K562 (cell line): ENCODE results near the gene OR8G5. TPM values are rescaled to one million over a fixed set of nuclear protein-coding genes. Genes with fewer than 3 reads are reported as not detected.
A peak's percentile ranks its signal among the peaks of the same experiment; 100 is the strongest.

Source experiments
- ATAC-seq: fragments of 200-7000 bp; cut with Tn5 transposase; 3 replicates; pipeline ENCODE4 v1.9.1; 2020; ENCODE audit warnings: moderate library complexity
- BruUV-seq: library from RNA; stranded (reverse); fragments of 400-500 nt; replicated peaks from 2 replicates; lab custom pipeline; 2021; lab: Mats Ljungman, UMichigan
- CTCF ChIA-PET: fragments of 300-600 bp; formaldehyde crosslinking; extraction: SDS; loops from one replicate; lab custom pipeline; 2021; ENCODE audit warnings: low intra/inter-chr PET ratio; lab: Yijun Ruan, JAX
- POLR2A ChIA-PET: fragments of 300-600, 350-650 bp; sonication (Branson Sonifier 250); formaldehyde crosslinking; extraction: SDS; loops from one replicate; lab custom pipeline; 2021; ENCODE audit warnings: antibody characterized with exemption, inconsistent platforms; lab: Yijun Ruan, JAX
- DNase-seq, 4 experiments: peaks; one replicate each; pipeline versions ENCODE4 v3.0.0 to v3.0.0-alpha.2; 2011 to 2018; ENCODE audit warnings: low spot score in 3 of 4, mixed read lengths in 3 of 4; ENCODE audit errors: extremely low read depth in 1 of 4
- FAIRE-seq: peaks from 2 replicates; lab custom pipeline; 2011; peaks lifted over from hg19 to GRCh38; lab: Jason Lieb, UNC
- H2AFZ ChIP-seq: 2 replicates; pipeline ENCODE4 v1.6.0; 2011; ENCODE audit warnings: low read depth, low read length, control low read depth, inconsistent platforms
- H3K27ac ChIP-seq: fragments of 200-600 bp; 3 replicates; pipeline ENCODE4 v1.8.0; 2011; ENCODE audit warnings: low read depth, mild to moderate bottlenecking, control low read depth, inconsistent platforms, low read length, moderate library complexity, mixed read lengths; ENCODE audit errors: extremely low read depth
- H3K27me3 ChIP-seq, 2 experiments: fragments of 300-600 bp in 1 of 2; 2 replicates in 1 of 2; 3 replicates in 1 of 2; pipeline versions ENCODE4 v1.6.0 to v1.8.0; 2011; ENCODE audit warnings: inconsistent platforms in 2 of 2, low read length in 2 of 2, mild to moderate bottlenecking in 1 of 2, mixed read lengths in 1 of 2, moderate library complexity in 1 of 2; ENCODE audit not compliant: control insufficient read depth in 2 of 2, insufficient read depth in 2 of 2
- H3K36me3 ChIP-seq: fragments of 300-600 bp; 3 replicates; pipeline ENCODE4 v1.8.0; 2011; ENCODE audit warnings: mild to moderate bottlenecking, low read length, inconsistent platforms; ENCODE audit not compliant: control insufficient read depth, insufficient read depth
- H3K4me1 ChIP-seq, 2 experiments: fragments of 200-600 bp in 1 of 2; replicated peaks in 1 of 2; 2 replicates in 1 of 2; 3 replicates in 1 of 2; pipeline versions ENCODE4 v1.5.1 to v1.8.0; 2011; ENCODE audit warnings: inconsistent platforms in 2 of 2, low read length in 2 of 2, mild to moderate bottlenecking in 1 of 2, mixed read lengths in 1 of 2, moderate library complexity in 1 of 2; ENCODE audit not compliant: control insufficient read depth in 2 of 2, insufficient read depth in 2 of 2
- H3K4me2 ChIP-seq: 2 replicates; pipeline ENCODE4 v1.6.1; 2011; ENCODE audit warnings: low read length, control low read depth, inconsistent platforms, mixed read lengths; ENCODE audit not compliant: insufficient read depth
- H3K4me3 ChIP-seq: fragments of 200-600 bp; sonication (generic), shearing (Covaris generic); 2 replicates; pipeline ENCODE4 v1.5.1; 2016; ENCODE audit warnings: control low read depth, inconsistent platforms
- H3K79me2 ChIP-seq: fragments of 200-600 bp; 3 replicates; pipeline ENCODE4 v1.8.0; 2011; ENCODE audit warnings: low read length, inconsistent platforms; ENCODE audit not compliant: control insufficient read depth, insufficient read depth
- H3K9ac ChIP-seq, 2 experiments: 2 replicates each; pipeline versions ENCODE4 v1.6.0 to v1.6.1; 2011; ENCODE audit warnings: low read depth in 2 of 2, low read length in 2 of 2, control low read depth in 1 of 2, inconsistent platforms in 1 of 2, mild to moderate bottlenecking in 1 of 2, mixed read lengths in 1 of 2; ENCODE audit not compliant: insufficient read depth in 1 of 2
- H3K9me1 ChIP-seq: one replicate; pipeline ENCODE4 v1.6.0; 2011; ENCODE audit warnings: inconsistent platforms, mild to moderate bottlenecking, low read length, moderate library complexity; ENCODE audit not compliant: control insufficient read depth, insufficient read depth
- H3K9me3 ChIP-seq: replicated peaks from 2 replicates; pipeline ENCODE4 v1.5.1; 2011; ENCODE audit warnings: low read depth, low read length, inconsistent platforms; ENCODE audit not compliant: control insufficient read depth, insufficient read depth
- H4K20me1 ChIP-seq: replicated peaks from 2 replicates; pipeline ENCODE4 v1.6.1; 2011; ENCODE audit warnings: low read length, inconsistent platforms, mixed read lengths; ENCODE audit not compliant: control insufficient read depth, insufficient read depth
- C11orf30 ChIP-seq: fragments of 450-650 bp; IDR thresholded peaks from 2 replicates; pipeline ENCODE4 v1.6.1; 2016; ENCODE audit warnings: low read depth, mild to moderate bottlenecking
- MAFF ChIP-seq: IDR thresholded peaks from 2 replicates; pipeline ENCODE4 v1.6.1; 2012; ENCODE audit warnings: low read length, improper control_type of control experiment
- MAFG ChIP-seq: fragments of 450-650 bp; conservative IDR thresholded peaks from 2 replicates; pipeline ENCODE4 v1.6.1; 2016; ENCODE audit warnings: missing genetic modification characterization, missing compliant biosample characterization
- MAFK ChIP-seq: IDR thresholded peaks from 2 replicates; pipeline ENCODE4 v1.6.1; 2011; ENCODE audit warnings: low read length, improper control_type of control experiment
- POLR2AphosphoS2 ChIP-seq: IDR thresholded peaks from 2 replicates; pipeline ENCODE4 v1.6.1; 2012; ENCODE audit warnings: low read length, improper control_type of control experiment
- ZNF316 ChIP-seq: fragments of 450-650 bp; IDR thresholded peaks from 2 replicates; pipeline ENCODE4 v1.6.1; 2016
- ZNF644 ChIP-seq: fragments of 200-800 bp; sonication (Bioruptor generic); IDR thresholded peaks from 2 replicates; pipeline ENCODE4 v1.6.1; 2016; ENCODE audit warnings: low read depth, missing genetic modification characterization, missing compliant biosample characterization
- ZNF717 ChIP-seq: fragments of 250-450 bp; sonication (Bioruptor Pico); IDR thresholded peaks from 2 replicates; pipeline ENCODE4 v1.5.0; 2021
- WGBS: fragments of 100-300 bp; shearing (Covaris generic); methylation state at CpG from one replicate; pipeline ENCODE4 v1.1.6; 2016; ENCODE audit warnings: low coverage, mixed read lengths; ENCODE audit not compliant: insufficient coverage; ENCODE audit errors: missing lambda C conversion rate; 5-methylcytosine and 5-hydroxymethylcytosine counted together
- in situ Hi-C: fragments of 300-500 bp; cut with MboI; formaldehyde crosslinking; loops from 4 replicates; pipeline ENCODE4 v1.15.0; 2018; ENCODE audit warnings: inconsistent platforms, mixed read lengths
- intact Hi-C: fragments of 100-400 bp; cut with micrococcal nuclease; formaldehyde crosslinking; loops from 2 replicates; pipeline ENCODE4 v1.14.2; 2022
- polyA plus RNA-seq, 8 experiments: library from polyadenylated mRNA; depleted of rRNA in 4 of 8; stranded (reverse) in 5 of 8; unstranded in 3 of 8; fragments of >200 nt; fragmentation: Nextera tagmentation in 2 of 8; fragmentation: Illumina TruSeq in 1 of 8; extraction: Ambion mirVana in 2 of 8; extraction: Trizol in 1 of 8; gene quantifications; 2 replicates each; pipeline versions ENCODE4 v1.2.1 to v1.2.3, GENCODE V29; 2011 to 2014; ENCODE audit warnings: inconsistent platforms in 1 of 8, missing spikeins in 1 of 8
- total RNA-seq, 7 experiments: library from RNA; depleted of rRNA in 6 of 7; stranded (reverse); fragments of >200 nt in 6 of 7; fragmentation: Illumina TruSeq in 2 of 7; extraction: Trizol in 2 of 7; gene quantifications; 2 replicates each; pipeline versions ENCODE4 v1.2.1 to v1.2.3, GENCODE V29; 2011 to 2021; ENCODE audit warnings: low replicate concordance in 1 of 7
- TF ChIP-seq, protein P1 (sequence below), 2 experiments: fragments of 450-650 bp in 1 of 2; sonication (generic) in 1 of 2; formaldehyde crosslinking in 1 of 2; IDR thresholded peaks in 1 of 2; conservative IDR thresholded peaks in 1 of 2; 2 replicates each; pipeline versions ENCODE4 v1.6.1 to v1.8.1; 2016 to 2023; ENCODE audit warnings: mild to moderate bottlenecking in 2 of 2, moderate library complexity in 2 of 2, inconsistent platforms in 1 of 2, missing genetic modification reagents in 1 of 2

The OR8G5 gene
- total and polyA plus RNA-seq, 9 of the 15 experiments (the other 6 are each of a cell fraction or from before 2014, with no cell fraction given): 0.18 to 3.8 (median 1.7) TPM

- DNase-seq (no peak), ATAC-seq (no peak), FAIRE-seq (no peak)
- WGBS: 74% methylated on average over 5 of the region's 5 CpGs
- Histone ChIP-seq H3K27ac (no peak overlapping the region), H3K9ac (no peak overlapping the region), H3K36me3 (no peaks in the 10 kb centered on the region), H3K4me3 (no peak overlapping the region), H3K4me1 (peaks cover 0 to 6% of the 10 kb centered on the region in 2 experiments; a peak in 2 of 5 replicates), H3K4me2 (no peak overlapping the region), H3K79me2 (no peaks in the 10 kb centered on the region), H3K9me3 (no peaks in the 10 kb centered on the region), H4K20me1 (no peaks in the 10 kb centered on the region), H2AFZ (no peak overlapping the region), H3K27me3 (no peaks in the 10 kb centered on the region), H3K9me1 (no peaks in the 10 kb centered on the region)
- intact Hi-C loops: no loop called here
- TF ChIP-seq ZNF644 (tag) (no peak), POLR2AphosphoS2 (no peak)
- no TSS peak for BruUV-seq
- in situ Hi-C loops: no loop called here
- CTCF ChIA-PET: no interaction called here
- POLR2A ChIA-PET: no interaction called here
These were observed 55.1 kb downstream of the OR8G5 start for GRCh38 chr11:124311269-124311668.

DNA sequence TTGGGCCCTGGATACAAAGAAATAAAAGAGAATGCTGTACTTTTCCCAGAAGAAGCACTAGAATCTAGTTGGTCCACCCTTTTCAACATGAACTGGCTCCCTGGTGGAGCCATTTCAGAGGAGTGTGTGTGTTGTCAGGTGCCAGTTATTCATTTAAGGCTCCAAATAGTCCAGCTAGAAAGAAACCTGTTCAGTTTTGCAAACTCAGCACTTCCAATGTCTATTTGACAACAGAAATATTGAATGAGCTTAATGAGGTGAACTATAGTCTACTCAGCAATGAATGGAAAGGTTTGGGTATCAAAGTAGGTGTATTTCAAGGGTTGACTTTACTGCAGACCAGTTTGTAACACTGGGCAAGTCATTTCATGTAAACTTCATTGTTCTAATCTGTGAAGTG, 55.5 kb downstream of the OR8G5 start:
- no peak for FAIRE-seq
- in situ Hi-C loops: no loop called here
- POLR2A ChIA-PET: no interaction called here

More for the DNA sequence above, 55.5 kb downstream of the OR8G5 start:
- Histone ChIP-seq H3K9ac (no peak overlapping the region), H3K79me2 (no peaks in the 10 kb centered on the region), H3K27me3 (no peaks in the 10 kb centered on the region), H3K9me1 (no peaks in the 10 kb centered on the region), H3K4me1 (peaks cover 0 to 6% of the 10 kb centered on the region in 2 experiments; a peak in 2 of 5 replicates), H2AFZ (no peak overlapping the region), H3K4me2 (no peak overlapping the region), H3K36me3 (no peaks in the 10 kb centered on the region), H3K9me3 (no peaks in the 10 kb centered on the region), H3K27ac (no peak overlapping the region), H4K20me1 (no peaks in the 10 kb centered on the region), H3K4me3 (no peak overlapping the region)
- TF ChIP-seq, protein P1, sequence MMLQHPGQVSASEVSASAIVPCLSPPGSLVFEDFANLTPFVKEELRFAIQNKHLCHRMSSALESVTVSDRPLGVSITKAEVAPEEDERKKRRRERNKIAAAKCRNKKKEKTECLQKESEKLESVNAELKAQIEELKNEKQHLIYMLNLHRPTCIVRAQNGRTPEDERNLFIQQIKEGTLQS (IDR thresholded peaks at IDR 0.05): no peak
- TF ChIP-seq, protein P1 (CRISPR knock-in tag; conservative IDR thresholded peaks at IDR 0.05): no peak
- TF ChIP-seq MAFF (peak; percentile 86), ZNF316 (peak; percentile 80), MAFG (tag) (peak; percentile 75), MAFK (peak; percentile 89), ZNF717 (CRISPR knock-in tag) (no peak), C11orf30 (peak; percentile 79)
- ATAC-seq (no peak), DNase-seq (no peak)
- CTCF ChIA-PET: no interaction called here
- no TSS peak for BruUV-seq
- intact Hi-C loops: no loop called here
